ENCODE measurements around the gene ANKMY1.

DNA sequence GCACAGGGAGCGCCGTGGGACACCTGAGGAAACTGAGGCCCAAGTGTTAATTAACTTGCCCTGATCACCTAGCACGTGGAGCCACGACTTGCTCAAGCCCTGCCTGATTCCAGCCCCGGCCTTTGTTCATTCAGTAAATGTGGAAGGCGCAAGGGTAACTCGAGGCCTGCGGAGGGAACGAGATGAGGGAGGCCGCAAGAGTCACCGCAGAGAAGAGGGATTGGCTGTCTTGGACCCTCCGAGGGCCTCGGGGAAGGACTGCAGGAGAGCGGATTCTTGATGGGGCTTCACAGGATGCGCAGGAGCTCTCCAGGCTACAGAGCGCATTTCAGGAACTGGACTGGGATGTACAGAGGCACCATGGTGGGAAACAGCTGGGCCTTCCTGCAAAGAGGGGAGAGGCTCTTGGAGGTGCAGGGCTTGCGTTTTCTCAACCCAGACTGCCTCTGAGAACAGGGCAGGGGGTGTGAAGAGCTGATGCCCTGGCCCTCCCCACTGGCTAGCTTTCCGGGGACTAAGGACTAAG, 511 bp upstream of the ANKMY1 start:
- TF ChIP-seq EZH2 (IDR thresholded peaks at IDR 0.05; ENCODE audit: insufficient read depth, poor library complexity, severe bottlenecking) = no peak
- TF ChIP-seq EZH2phosphoT487 (IDR thresholded peaks at IDR 0.05; ENCODE audit: insufficient read depth, low read depth) = no peak
